Left lung (tissue), 10 donors: ENCODE measurements around the gene LAMB4. TPM values are rescaled to one million over a fixed set of nuclear protein-coding genes. Genes with fewer than 3 reads are reported as not detected.
A peak's percentile ranks its signal among the peaks of the same experiment; 100 is the strongest.

Experiments
- ATAC-seq: fragments of 200-7000 bp; cut with Tn5 transposase; one replicate; pipeline ENCODE4 v1.9.1; 2020; ENCODE audit warnings: moderate library complexity
- DNase-seq, 4 donors: peaks; one replicate each; pipeline ENCODE4 v3.0.0-alpha.2; 2013 to 2020
- H3K27ac ChIP-seq, 2 donors: fragments of 200-600 bp; sonication (generic) in 1 of 2; one replicate each; pipeline versions ENCODE4 v1.5.0 to v1.8.0; 2020 to 2021
- H3K27me3 ChIP-seq, 2 donors: fragments of 200-600 bp; sonication (generic) in 1 of 2; one replicate each; pipeline versions ENCODE4 v1.5.0 to v1.8.0; 2020 to 2021
- H3K36me3 ChIP-seq, 2 donors: fragments of 200-600 bp; sonication (generic) in 1 of 2; one replicate each; pipeline versions ENCODE4 v1.5.0 to v1.8.0; 2020 to 2021
- H3K4me1 ChIP-seq, 2 donors: fragments of 200-600 bp; one replicate each; pipeline ENCODE4 v1.8.0; 2021
- H3K4me3 ChIP-seq, 2 donors: fragments of 200-600 bp; sonication (generic) in 1 of 2; one replicate each; pipeline versions ENCODE4 v1.5.0 to v1.8.0; 2020 to 2021; ENCODE audit warnings: mild to moderate bottlenecking in 1 of 2
- H3K9me3 ChIP-seq, 2 donors: fragments of 200-600 bp; sonication (generic) in 1 of 2; one replicate each; pipeline versions ENCODE4 v1.5.0 to v1.8.0; 2020 to 2021
- CTCF ChIP-seq, 2 donors: fragments of 200-600 bp; sonication (generic) in 1 of 2; IDR thresholded peaks; one replicate each; pipeline versions ENCODE4 v1.5.0 to v1.8.0; 2021; ENCODE audit warnings: antibody characterized with exemption in 2 of 2
- intact Hi-C, 2 donors: fragments of 100-400 bp; cut with DNase I; formaldehyde crosslinking; loops; one replicate each; pipeline versions ENCODE4 v1.11.2 to v1.14.2; 2022
- polyA plus RNA-seq, 6 donors: library from polyadenylated mRNA; unstranded; fragments of 120-200 nt; gene quantifications; one replicate each; pipeline ENCODE4 v1.2.1, GENCODE V29; 2013; ENCODE audit not compliant: insufficient read length in 6 of 6
- total RNA-seq, 2 donors: library from RNA; stranded (reverse); fragmentation: NEBNext Ultra II Directional; extraction: Animal tissue kit (Norgen Biotek cat#: 25700); gene quantifications; one replicate each; pipeline ENCODE4 v1.2.1, GENCODE V29; 2021
- donor health status: DM: no; HTN: yes; CAD: no.
- donor health status: DM: no; HTN: no; CAD: no.

The LAMB4 gene
- total and polyA plus RNA-seq, 8 donors = 0.10 to 0.37 (median 0.29) TPM; not detected in 1

DNA sequence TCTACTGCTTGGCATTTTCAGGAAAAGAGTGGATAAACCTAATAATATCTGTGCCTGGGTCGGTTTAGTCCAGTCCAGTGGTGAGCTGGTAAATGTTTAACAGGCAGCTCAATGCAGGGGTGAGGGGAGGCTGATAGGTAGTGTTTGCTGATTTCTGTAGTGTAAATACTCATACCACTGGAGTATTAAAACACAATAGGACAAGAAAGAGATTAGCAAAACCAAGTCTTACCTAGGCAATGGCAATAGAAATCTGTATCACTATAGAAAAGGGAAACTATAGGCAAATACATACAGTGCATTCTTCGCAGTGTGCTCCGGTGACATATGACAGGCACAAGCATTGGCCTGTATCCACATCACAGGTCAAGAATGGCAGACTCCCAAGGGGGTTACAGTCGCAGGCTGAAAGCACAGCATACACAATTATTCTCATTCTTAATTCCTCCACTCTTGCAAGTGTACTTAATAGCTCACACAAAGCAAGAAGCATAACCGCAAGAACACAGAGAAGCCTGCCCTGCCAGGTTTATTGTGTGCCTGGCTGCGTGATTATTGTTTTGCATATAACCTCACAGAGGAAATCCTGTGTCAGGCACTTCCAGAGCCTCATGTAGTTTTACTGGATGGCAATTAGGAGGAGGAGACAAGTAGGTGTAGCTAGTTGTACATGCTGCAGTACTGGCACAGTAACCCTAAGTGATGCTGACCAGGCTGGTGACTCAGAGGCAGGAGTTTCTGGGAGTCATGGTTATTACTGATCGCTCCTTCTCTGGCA, 35.0 kb downstream of the LAMB4 start:
- H3K9me3 ChIP-seq = no peaks in the 10 kb centered on the region
- H3K36me3 ChIP-seq = no peaks in the 10 kb centered on the region
- TF ChIP-seq CTCF (IDR thresholded peaks at IDR 0.05) = no peak
- peaks cover 13 to 16% of the 10 kb centered on the region in 2 donors for H3K4me1 ChIP-seq
- intact Hi-C loops = no loop called here
- H3K27me3 ChIP-seq = no peaks in the 10 kb centered on the region
- peak overlapping the region; percentile 60 to 83 for H3K27ac ChIP-seq
- peak; percentile 81 for ATAC-seq
- no peak overlapping the region for H3K4me3 ChIP-seq
- DNase-seq = peak in 2 of 4 donors; percentile 52 to 54

DNA sequence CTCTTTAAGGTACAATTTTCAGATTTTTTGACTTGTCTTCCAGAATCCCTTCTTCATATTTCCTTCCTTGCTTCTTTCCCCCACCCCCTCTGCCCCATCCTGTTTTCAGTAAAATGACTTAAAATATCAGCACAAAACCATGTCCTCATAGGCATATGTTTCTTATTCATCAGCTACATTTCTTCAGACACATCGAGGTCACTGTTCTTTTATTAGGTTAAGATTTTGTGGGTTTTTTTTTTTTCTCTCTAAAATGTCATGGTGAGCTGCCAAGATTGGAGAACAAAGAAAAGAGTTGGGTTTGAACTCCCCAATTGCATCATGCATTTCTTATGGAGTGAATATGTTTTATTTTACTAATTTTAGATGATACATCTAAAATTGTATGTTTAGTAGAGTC, 35.8 kb downstream of the LAMB4 start:
- TF ChIP-seq CTCF (IDR thresholded peaks at IDR 0.05) = no peak
- DNase-seq = peak in 2 of 4 donors; percentile 55 to 70
- Histone ChIP-seq H3K27me3 (no peaks in the 10 kb centered on the region), H3K27ac (peak overlapping the region; percentile 60 to 83), H3K36me3 (no peaks in the 10 kb centered on the region), H3K9me3 (no peaks in the 10 kb centered on the region), H3K4me1 (peaks cover 12 to 16% of the 10 kb centered on the region in 2 donors), H3K4me3 (no peak overlapping the region)
- intact Hi-C loops = no loop called here
- peak; percentile 50 for ATAC-seq

DNA sequence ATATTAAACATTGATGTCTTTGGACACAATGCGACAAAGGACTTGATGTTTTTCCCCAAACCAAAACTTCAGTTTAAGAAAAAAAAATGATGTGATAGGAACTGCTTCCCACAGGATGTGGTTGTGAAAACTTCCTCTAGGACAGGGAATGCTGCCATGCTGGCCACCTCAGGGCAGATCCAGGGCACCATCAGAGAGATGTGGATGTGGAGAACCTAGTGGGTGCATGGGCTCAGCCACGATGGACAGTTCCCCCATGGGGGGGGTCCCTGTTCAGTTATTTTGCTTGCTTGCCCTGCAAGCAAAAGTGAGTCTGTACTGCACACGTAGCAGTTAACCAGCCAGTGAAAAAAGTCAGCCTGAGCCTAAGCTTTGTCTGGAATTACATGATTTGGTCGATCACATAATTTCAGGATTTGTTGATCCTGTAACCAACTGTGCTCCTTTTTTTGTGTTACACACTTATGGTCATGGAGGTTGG, 36.3 kb downstream of the LAMB4 start:
- Histone ChIP-seq H3K4me1 (peaks cover 12 to 16% of the 10 kb centered on the region in 2 donors), H3K36me3 (no peaks in the 10 kb centered on the region), H3K4me3 (no peak overlapping the region), H3K27me3 (no peaks in the 10 kb centered on the region), H3K27ac (peak overlapping the region; percentile 5 to 73), H3K9me3 (no peaks in the 10 kb centered on the region)
- TF ChIP-seq CTCF (IDR thresholded peaks at IDR 0.05) = no peak
- DNase-seq = peak in 1 of 4 donors; percentile 35
- intact Hi-C loops = no loop called here
- ATAC-seq = peak; percentile 12

GRCh38 chr7:108093341-108093740, 36.8 kb downstream of the LAMB4 start:
- Histone ChIP-seq H3K27ac (peak overlapping the region; percentile 5 to 73), H3K36me3 (no peaks in the 10 kb centered on the region), H3K9me3 (no peaks in the 10 kb centered on the region), H3K4me3 (no peak overlapping the region), H3K4me1 (peaks cover 12 to 16% of the 10 kb centered on the region in 2 donors), H3K27me3 (no peaks in the 10 kb centered on the region)
- intact Hi-C loops = no loop called here
- ATAC-seq (no peak), DNase-seq (peak in 2 of 4 donors; percentile 55 to 56)
- TF ChIP-seq CTCF (IDR thresholded peaks at IDR 0.05) = no peak

- no peak for TF ChIP-seq CTCF (IDR thresholded peaks at IDR 0.05)
- Histone ChIP-seq H3K36me3 (no peaks in the 10 kb centered on the region), H3K9me3 (no peaks in the 10 kb centered on the region), H3K4me3 (no peak overlapping the region), H3K4me1 (peaks cover 12 to 16% of the 10 kb centered on the region in 2 donors), H3K27ac (no peak overlapping the region), H3K27me3 (no peaks in the 10 kb centered on the region)
- no peak for ATAC-seq
- intact Hi-C loops = no loop called here
- DNase-seq = no peak
Observed at GRCh38 chr7:108091461-108091831, 38.7 kb downstream of the LAMB4 start.
